ENCODE results near the gene AAK1.

Gene AAK1

GRCh38 chr2:69685321-69686048 lies 41.9 kb upstream of the AAK1 start:
- Histone ChIP-seq H3K27ac (no peak overlapping the region), H3K4me3 (no peak overlapping the region)
- DNase-seq (ENCODE audit: low spot score), result no peak
- TF ChIP-seq, protein P1, sequence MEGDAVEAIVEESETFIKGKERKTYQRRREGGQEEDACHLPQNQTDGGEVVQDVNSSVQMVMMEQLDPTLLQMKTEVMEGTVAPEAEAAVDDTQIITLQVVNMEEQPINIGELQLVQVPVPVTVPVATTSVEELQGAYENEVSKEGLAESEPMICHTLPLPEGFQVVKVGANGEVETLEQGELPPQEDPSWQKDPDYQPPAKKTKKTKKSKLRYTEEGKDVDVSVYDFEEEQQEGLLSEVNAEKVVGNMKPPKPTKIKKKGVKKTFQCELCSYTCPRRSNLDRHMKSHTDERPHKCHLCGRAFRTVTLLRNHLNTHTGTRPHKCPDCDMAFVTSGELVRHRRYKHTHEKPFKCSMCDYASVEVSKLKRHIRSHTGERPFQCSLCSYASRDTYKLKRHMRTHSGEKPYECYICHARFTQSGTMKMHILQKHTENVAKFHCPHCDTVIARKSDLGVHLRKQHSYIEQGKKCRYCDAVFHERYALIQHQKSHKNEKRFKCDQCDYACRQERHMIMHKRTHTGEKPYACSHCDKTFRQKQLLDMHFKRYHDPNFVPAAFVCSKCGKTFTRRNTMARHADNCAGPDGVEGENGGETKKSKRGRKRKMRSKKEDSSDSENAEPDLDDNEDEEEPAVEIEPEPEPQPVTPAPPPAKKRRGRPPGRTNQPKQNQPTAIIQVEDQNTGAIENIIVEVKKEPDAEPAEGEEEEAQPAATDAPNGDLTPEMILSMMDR (IDR thresholded peaks at IDR 0.05), result no peak

DNA sequence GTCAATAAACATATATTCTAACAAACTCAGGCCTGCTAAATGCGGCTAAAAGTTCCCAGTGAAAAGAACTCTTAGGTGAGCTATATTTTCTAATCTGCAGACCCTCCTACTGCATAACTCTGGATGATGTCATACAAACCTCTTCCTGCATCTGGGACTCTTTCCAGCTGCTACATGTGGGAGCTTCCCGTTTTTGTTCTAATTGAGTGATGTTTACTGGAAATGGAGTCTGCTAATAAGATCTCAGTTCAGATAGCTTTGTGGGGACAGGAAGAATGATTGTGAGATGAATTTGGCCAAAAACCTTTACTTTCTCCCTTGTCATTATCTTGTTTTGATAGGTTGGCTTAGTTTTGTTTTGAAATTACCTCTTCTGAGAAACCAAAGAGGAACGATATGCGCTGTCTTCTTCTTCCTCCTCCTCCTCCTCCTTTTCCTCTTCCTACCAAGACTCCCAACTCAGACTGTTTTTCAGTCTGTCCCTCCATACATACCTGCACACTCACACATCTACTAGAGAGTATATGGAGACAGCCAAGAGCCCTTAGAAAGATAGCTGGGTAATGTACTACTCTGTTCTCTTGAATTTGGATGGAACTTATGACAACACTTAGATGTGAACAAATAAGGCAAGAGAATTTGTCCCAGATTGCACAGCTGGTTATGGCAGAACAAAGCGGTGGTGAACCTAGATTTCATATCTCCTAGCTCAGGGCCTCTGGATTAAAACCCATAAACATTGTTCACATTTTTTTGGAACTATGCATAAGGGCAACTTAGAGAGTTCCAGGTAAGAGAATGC lies 39.8 kb upstream of the AAK1 start:
- TF ChIP-seq, protein P1 (IDR thresholded peaks at IDR 0.05), result no peak
- no peak for DNase-seq (ENCODE audit: low spot score)
- Histone ChIP-seq H3K4me3 (peak overlapping the region; percentile 21), H3K27ac (peak overlapping the region in 1 of 2 donors; percentile 57)

GRCh38 chr2:69682525-69682924 lies 39.0 kb upstream of the AAK1 start:
- TF ChIP-seq, protein P1 (IDR thresholded peaks at IDR 0.05), result no peak
- DNase-seq (ENCODE audit: low spot score), result no peak
- no peak overlapping the region for H3K4me3 ChIP-seq
- no peak overlapping the region for H3K27ac ChIP-seq

DNA sequence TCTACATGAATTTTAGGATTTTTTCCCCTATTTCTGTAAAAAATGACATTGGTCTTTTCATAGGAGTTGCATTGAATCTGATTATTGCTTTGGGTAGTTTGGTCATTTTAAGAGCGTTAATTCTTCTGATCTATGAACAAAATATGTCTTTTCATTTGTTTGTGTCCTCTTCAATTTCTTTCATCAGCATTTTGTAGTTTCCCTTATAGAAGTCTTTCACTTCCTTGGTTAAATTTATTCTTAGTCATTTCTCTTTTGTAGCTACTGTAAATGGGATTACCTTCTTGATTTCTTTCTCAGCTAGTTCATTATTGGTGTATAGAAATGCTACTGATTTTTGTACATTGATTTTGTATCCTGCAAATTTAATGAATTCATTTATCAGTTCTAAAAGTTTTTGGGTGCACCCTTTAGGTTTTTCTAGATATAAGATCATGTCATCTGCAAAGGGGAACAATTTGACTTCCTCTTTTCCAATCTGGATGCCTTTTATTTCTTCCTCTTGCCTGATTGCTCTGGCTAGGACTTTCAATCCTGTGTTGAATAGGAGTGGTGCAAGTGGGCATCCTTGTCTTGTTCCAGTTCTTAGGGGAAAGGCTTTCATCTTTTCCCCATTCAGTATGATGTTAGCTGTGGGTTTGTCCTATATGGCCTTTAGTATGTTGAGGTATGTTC lies 36.6 kb upstream of the AAK1 start:
- no peak for DNase-seq (ENCODE audit: low spot score)
- TF ChIP-seq, protein P1 (IDR thresholded peaks at IDR 0.05), result no peak
- no peak overlapping the region for H3K27ac ChIP-seq
- no peak overlapping the region for H3K4me3 ChIP-seq

- no peak overlapping the region for H3K4me3 ChIP-seq
- no peak for DNase-seq (ENCODE audit: low spot score)
- TF ChIP-seq, protein P1 (IDR thresholded peaks at IDR 0.05), result no peak
Measured at GRCh38 chr2:69677914-69678313, 34.4 kb upstream of the AAK1 start.

DNA sequence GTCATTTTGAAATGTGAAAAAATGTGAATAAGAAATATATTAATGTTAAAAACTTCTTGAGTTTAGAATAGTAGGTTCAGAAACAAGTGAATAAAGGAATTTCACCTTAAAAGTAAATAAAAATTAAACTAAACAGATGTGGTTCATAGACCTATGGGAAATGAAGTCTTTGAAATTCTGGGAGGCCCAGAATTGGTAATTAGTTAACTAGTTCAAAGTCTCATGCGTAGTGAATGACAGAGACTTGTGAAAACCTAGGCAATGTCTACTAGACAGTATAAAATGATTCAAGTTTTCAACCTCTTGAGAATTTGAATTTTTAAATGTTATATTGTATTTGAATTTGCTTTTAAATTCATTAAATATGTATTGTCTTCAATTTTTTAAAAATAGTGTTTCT lies 32.6 kb upstream of the AAK1 start:
- DNase-seq (ENCODE audit: low spot score), result no peak
- no peak overlapping the region for H3K4me3 ChIP-seq
- H3K27ac ChIP-seq, result no peak overlapping the region
- TF ChIP-seq, protein P1 (IDR thresholded peaks at IDR 0.05), result no peak

More at GRCh38 chr2:69677914-69678313, 34.4 kb upstream of the AAK1 start:
- no peak overlapping the region for H3K27ac ChIP-seq
